ENCODE data around the gene CXCL8.

DNA sequence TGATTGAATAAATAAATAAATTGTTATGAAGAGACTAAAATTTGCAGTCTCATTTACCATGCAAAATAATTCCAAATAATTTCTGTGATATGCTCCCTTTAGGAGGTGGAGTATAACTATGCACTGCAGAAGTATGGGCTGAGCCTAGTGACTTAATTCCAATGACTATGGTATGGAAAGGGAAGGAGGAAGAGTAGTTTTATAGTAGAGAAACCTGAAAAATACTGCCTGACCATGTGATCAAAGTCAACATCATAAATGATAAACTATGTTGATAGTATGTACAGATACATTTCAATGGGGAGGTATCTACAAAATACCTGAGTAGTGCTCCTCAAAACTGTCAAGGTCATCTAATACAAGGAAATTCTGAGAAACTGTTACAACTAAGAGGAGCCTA is 14.6 kb downstream of the CXCL8 start:
- TF ChIP-seq, protein P1, sequence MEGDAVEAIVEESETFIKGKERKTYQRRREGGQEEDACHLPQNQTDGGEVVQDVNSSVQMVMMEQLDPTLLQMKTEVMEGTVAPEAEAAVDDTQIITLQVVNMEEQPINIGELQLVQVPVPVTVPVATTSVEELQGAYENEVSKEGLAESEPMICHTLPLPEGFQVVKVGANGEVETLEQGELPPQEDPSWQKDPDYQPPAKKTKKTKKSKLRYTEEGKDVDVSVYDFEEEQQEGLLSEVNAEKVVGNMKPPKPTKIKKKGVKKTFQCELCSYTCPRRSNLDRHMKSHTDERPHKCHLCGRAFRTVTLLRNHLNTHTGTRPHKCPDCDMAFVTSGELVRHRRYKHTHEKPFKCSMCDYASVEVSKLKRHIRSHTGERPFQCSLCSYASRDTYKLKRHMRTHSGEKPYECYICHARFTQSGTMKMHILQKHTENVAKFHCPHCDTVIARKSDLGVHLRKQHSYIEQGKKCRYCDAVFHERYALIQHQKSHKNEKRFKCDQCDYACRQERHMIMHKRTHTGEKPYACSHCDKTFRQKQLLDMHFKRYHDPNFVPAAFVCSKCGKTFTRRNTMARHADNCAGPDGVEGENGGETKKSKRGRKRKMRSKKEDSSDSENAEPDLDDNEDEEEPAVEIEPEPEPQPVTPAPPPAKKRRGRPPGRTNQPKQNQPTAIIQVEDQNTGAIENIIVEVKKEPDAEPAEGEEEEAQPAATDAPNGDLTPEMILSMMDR (IDR thresholded peaks at IDR 0.05): no peak
- no peak for TF ChIP-seq POLR2A (IDR thresholded peaks at IDR 0.05)
